ENCODE data around the gene SCLT1.
"Not testable (repeated sequence)": the region's sequence is repeated elsewhere in the genome, so short reads cannot be mapped to it uniquely, and the experiment has no call there.

SCLT1 gene

GRCh38 chr4:129093191-129093920 is at the start of gene SCLT1:
Gene SCLT1 (minus strand): TSS chr4:129093539. CDS start chr4:129093103, 436 bp downstream.
- DNase-seq, result peak; percentile 96

GRCh38 chr4:129140521-129140920 is 47.2 kb upstream of the SCLT1 start:
- DNase-seq, result no peak

- no peak for DNase-seq
Observed at GRCh38 chr4:129138810-129139496, 45.6 kb upstream of the SCLT1 start.

GRCh38 chr4:129136433-129136832 is 43.1 kb upstream of the SCLT1 start:
- no peak for DNase-seq

GRCh38 chr4:129131343-129131742 is 38.0 kb upstream of the SCLT1 start:
- DNase-seq, result no peak

- no peak for DNase-seq
Observed at GRCh38 chr4:129129143-129129542, 35.8 kb upstream of the SCLT1 start.

GRCh38 chr4:129126614-129127013 is 33.3 kb upstream of the SCLT1 start:
- DNase-seq, result not testable (repeated sequence)

GRCh38 chr4:129117705-129118104 is 24.4 kb upstream of the SCLT1 start:
- no peak for DNase-seq

- DNase-seq, result no peak
Observed at GRCh38 chr4:129113919-129114318, 20.6 kb upstream of the SCLT1 start.

- no peak for DNase-seq
Observed at GRCh38 chr4:129113434-129113833, 20.1 kb upstream of the SCLT1 start.

- DNase-seq, result no peak
Observed at GRCh38 chr4:129111919-129112318, 18.6 kb upstream of the SCLT1 start.

- DNase-seq, result no peak
Observed at GRCh38 chr4:129110931-129111330, 17.6 kb upstream of the SCLT1 start.

- no peak for DNase-seq
Observed at GRCh38 chr4:129109965-129110824, 16.9 kb upstream of the SCLT1 start.

- DNase-seq, result no peak
Observed at GRCh38 chr4:129098531-129099001, 5.2 kb upstream of the SCLT1 start.

- peak; percentile 91 for DNase-seq
Observed at GRCh38 chr4:129095811-129096454, 2.6 kb upstream of the SCLT1 start, which contains the start of gene C4orf33. Gene C4orf33 (plus strand): TSS chr4:129096152. CDS start chr4:129102611, 6,459 bp downstream.

- no peak for DNase-seq
Observed at GRCh38 chr4:129094347-129094746, 1.0 kb upstream of the SCLT1 start.

GRCh38 chr4:129092631-129093190 is 628 bp downstream of the SCLT1 start:
- no peak for DNase-seq

- no peak for DNase-seq
Observed at GRCh38 chr4:129087516-129087915, 5.8 kb downstream of the SCLT1 start.

GRCh38 chr4:129085472-129085871 is 7.9 kb downstream of the SCLT1 start:
- no peak for DNase-seq

GRCh38 chr4:129082302-129082701 is 11.0 kb downstream of the SCLT1 start:
- DNase-seq, result no peak

- no peak for DNase-seq
Observed at GRCh38 chr4:129080129-129080528, 13.2 kb downstream of the SCLT1 start.

- DNase-seq, result no peak
Observed at GRCh38 chr4:129077326-129077725, 16.0 kb downstream of the SCLT1 start.

Data from kidney glomerular epithelial cell (primary cell).